Keratinocyte (primary cell): Measurements from ENCODE around the gene GSDMA.

Experiments
- EZH2 ChIP-seq: IDR thresholded peaks from one replicate; pipeline ENCODE4 v1.6.1; 2012; ENCODE audit warnings: inconsistent platforms, mild to moderate bottlenecking, low read length, moderate library complexity
- TF ChIP-seq, protein P1 (sequence below), 3 experiments: IDR thresholded peaks in 1 of 3; conservative IDR thresholded peaks in 1 of 3; optimal IDR thresholded peaks in 1 of 3; 2 replicates in 2 of 3; 3 replicates in 1 of 3; pipeline versions ENCODE3 to v1.5.1; 2011; ENCODE audit warnings: low read length in 3 of 3, mild to moderate bottlenecking in 3 of 3, moderate library complexity in 2 of 3, control low read depth in 1 of 3, inconsistent platforms in 1 of 3; ENCODE audit not compliant: insufficient read depth in 2 of 3; ENCODE audit errors: extremely low read depth in 1 of 3

DNA sequence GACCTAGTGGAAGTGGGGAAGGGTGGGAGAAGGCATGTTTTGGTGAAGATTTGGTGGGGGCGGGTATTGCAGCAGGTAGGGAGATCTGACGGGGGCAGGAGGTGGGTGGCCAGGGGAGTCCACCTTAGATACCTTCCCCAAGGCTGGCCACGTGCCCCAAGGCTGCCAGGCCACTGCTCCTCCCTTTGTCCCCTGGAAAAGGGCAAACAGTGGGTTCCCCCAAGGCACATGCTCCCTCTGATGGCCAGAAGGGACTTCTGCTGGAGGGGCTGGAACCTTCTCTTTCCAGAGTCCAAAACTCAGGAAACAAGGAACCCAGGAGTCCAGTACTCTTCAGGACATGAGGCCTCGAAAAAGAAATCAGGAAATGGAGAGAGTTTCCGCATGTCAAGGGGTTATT lies 11.6 kb downstream of the GSDMA start:
- TF ChIP-seq, protein P1, sequence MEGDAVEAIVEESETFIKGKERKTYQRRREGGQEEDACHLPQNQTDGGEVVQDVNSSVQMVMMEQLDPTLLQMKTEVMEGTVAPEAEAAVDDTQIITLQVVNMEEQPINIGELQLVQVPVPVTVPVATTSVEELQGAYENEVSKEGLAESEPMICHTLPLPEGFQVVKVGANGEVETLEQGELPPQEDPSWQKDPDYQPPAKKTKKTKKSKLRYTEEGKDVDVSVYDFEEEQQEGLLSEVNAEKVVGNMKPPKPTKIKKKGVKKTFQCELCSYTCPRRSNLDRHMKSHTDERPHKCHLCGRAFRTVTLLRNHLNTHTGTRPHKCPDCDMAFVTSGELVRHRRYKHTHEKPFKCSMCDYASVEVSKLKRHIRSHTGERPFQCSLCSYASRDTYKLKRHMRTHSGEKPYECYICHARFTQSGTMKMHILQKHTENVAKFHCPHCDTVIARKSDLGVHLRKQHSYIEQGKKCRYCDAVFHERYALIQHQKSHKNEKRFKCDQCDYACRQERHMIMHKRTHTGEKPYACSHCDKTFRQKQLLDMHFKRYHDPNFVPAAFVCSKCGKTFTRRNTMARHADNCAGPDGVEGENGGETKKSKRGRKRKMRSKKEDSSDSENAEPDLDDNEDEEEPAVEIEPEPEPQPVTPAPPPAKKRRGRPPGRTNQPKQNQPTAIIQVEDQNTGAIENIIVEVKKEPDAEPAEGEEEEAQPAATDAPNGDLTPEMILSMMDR (optimal IDR thresholded peaks at IDR 0.05 in 1 of 3, IDR thresholded peaks at IDR 0.05 in 1 of 3, conservative IDR thresholded peaks at IDR 0.05 in 1 of 3; ENCODE audit: extremely low read depth in 1 of 3, insufficient read depth in 2 of 3, low read length in 3 of 3) = no peak
- no peak for TF ChIP-seq EZH2
